Spinal cord (tissue), 4 donors: ENCODE data around the gene UBE2Z. TPM values are rescaled to one million over a fixed set of nuclear protein-coding genes. Genes with fewer than 3 reads are reported as not detected.

ENCODE experiments used
- polyA plus RNA-seq, 2 donors: library from polyadenylated mRNA; unstranded; fragments of 120-200 nt; gene quantifications; one replicate each; pipeline ENCODE4 v1.2.1, GENCODE V29; 2013; ENCODE audit not compliant: insufficient read length in 2 of 2
- small RNA-seq: library from RNA; depleted of rRNA; stranded (forward); fragments of <200 nt; gene quantifications from one replicate; pipeline ENCODE3, GENCODE V24; 2014; ENCODE audit warnings: low replicate concordance
- total RNA-seq, 2 donors: library from RNA; depleted of rRNA in 1 of 2; stranded (reverse); fragments of 120-200 nt in 1 of 2; fragments of >200 nt in 1 of 2; gene quantifications; one replicate each; pipeline versions ENCODE4 v1.2.3 to v1.2.4, GENCODE V29; 2013 to 2014

UBE2Z gene
- total and polyA plus RNA-seq, 4 donors: 54.1 to 89.3 (median 73.0) TPM

Small RNAs within 50 kb of the gene (small RNA-seq; reads per million reads assigned to genes)
- not detected for gene AC068531.1
- gene RF00263: not detected
- gene RF01210: not detected
- gene RNU1-42P: 0.16 reads per million

Other genes starting within 250 kb of the UBE2Z start
- not detected for gene PRAC1, start 185.9 kb upstream of the UBE2Z start, total RNA-seq
- gene PRAC1, start 185.9 kb upstream of the UBE2Z start, polyA plus RNA-seq: not detected
- not detected for gene PRAC2, start 185.2 kb upstream of the UBE2Z start, total RNA-seq
- gene PRAC2, start 185.2 kb upstream of the UBE2Z start, polyA plus RNA-seq: not detected
- gene HOXB13, start 179.7 kb upstream of the UBE2Z start, total RNA-seq: under 1 TPM in 1 of 2 donors, not detected in 1; 0.40 TPM
- gene HOXB13, start 179.7 kb upstream of the UBE2Z start, polyA plus RNA-seq: not detected
- under 1 TPM; 0.30 to 0.61 TPM for gene TTLL6, start 91.2 kb upstream of the UBE2Z start, total RNA-seq
- gene TTLL6, start 91.2 kb upstream of the UBE2Z start, polyA plus RNA-seq: under 1 TPM; 0.22 to 0.32 TPM
- gene CALCOCO2, start 77.4 kb upstream of the UBE2Z start, total RNA-seq: 10 to 100 TPM; 37.3 to 46.0 TPM
- 10 to 100 TPM; 41.1 to 59.0 TPM for gene CALCOCO2, start 77.4 kb upstream of the UBE2Z start, polyA plus RNA-seq
- gene ATP5MC1, start 15.6 kb upstream of the UBE2Z start, total RNA-seq: 10 to 100 TPM; 47.6 to 79.5 TPM
- 100 to 1,000 TPM; 212 to 213 TPM for gene ATP5MC1, start 15.6 kb upstream of the UBE2Z start, polyA plus RNA-seq
- gene SNF8, start 36.4 kb downstream of the UBE2Z start, total RNA-seq: 10 to 100 TPM; 34.6 to 80.4 TPM
- gene SNF8, start 36.4 kb downstream of the UBE2Z start, polyA plus RNA-seq: 100 to 1,000 TPM in 1 of 2 donors, 10 to 100 TPM in 1; 94.9 to 108 TPM
- gene GIP, start 60.2 kb downstream of the UBE2Z start, total RNA-seq: not detected
- gene GIP, start 60.2 kb downstream of the UBE2Z start, polyA plus RNA-seq: not detected
- 1 to 10 TPM; 1.4 to 7.5 TPM for gene IGF2BP1, start 89.0 kb downstream of the UBE2Z start, total RNA-seq
- 1 to 10 TPM; 6.3 to 6.6 TPM for gene IGF2BP1, start 89.0 kb downstream of the UBE2Z start, polyA plus RNA-seq
- gene B4GALNT2, start 224.4 kb downstream of the UBE2Z start, total RNA-seq: under 1 TPM in 1 of 2 donors, not detected in 1; under 0.01 TPM
- under 1 TPM; 0.33 TPM for gene B4GALNT2, start 224.4 kb downstream of the UBE2Z start, polyA plus RNA-seq